Neural cell (in vitro differentiated cells): ENCODE results near the gene STAM2. TPM values are rescaled to one million over a fixed set of nuclear protein-coding genes. Genes with fewer than 3 reads are reported as not detected.

Experiments
- H2AFZ ChIP-seq: fragments of 200-600, 300-800 bp; sonication (generic), shearing (Covaris generic); 2 replicates; pipeline ENCODE4 v1.6.0; 2014; ENCODE audit warnings: low read depth, mild to moderate bottlenecking, antibody characterized with exemption, low read length, moderate library complexity
- H3F3A ChIP-seq: fragments of 200-600 bp; shearing (Covaris generic); 2 replicates; pipeline ENCODE4 v1.6.1; 2016; ENCODE audit warnings: mild to moderate bottlenecking, moderate library complexity, mixed read lengths, antibody characterized with exemption, low read length; ENCODE audit not compliant: insufficient read depth, poor library complexity, severe bottlenecking
- H3K27ac ChIP-seq: fragments of 200-600, 300-800 bp; sonication (generic), shearing (Covaris generic); 2 replicates; pipeline ENCODE4 v1.5.1; 2014; ENCODE audit warnings: mild to moderate bottlenecking, low read length, moderate library complexity
- H3K27me3 ChIP-seq: fragments of 300-800, 200-600 bp; sonication (generic), shearing (Covaris generic); 2 replicates; pipeline ENCODE4 v1.6.0; 2014; ENCODE audit warnings: mild to moderate bottlenecking, low read depth, low read length, moderate library complexity; ENCODE audit not compliant: insufficient read depth
- H3K36me3 ChIP-seq: fragments of 300-800, 200-600 bp; sonication (generic), shearing (Covaris generic); 2 replicates; pipeline ENCODE4 v1.5.1; 2014; ENCODE audit warnings: mild to moderate bottlenecking, antibody characterized with exemption, low read length, moderate library complexity; ENCODE audit not compliant: insufficient read depth
- H3K4me2 ChIP-seq: fragments of 300-800, 200-600 bp; sonication (generic), shearing (Covaris generic); 2 replicates; pipeline ENCODE4 v1.6.0; 2014; ENCODE audit warnings: mild to moderate bottlenecking, low read length
- H3K4me3 ChIP-seq: fragments of 300-800, 200-600 bp; sonication (generic), shearing (Covaris generic); 2 replicates; pipeline ENCODE4 v1.5.1; 2014; ENCODE audit warnings: mild to moderate bottlenecking, low read length, moderate library complexity
- H3K79me2 ChIP-seq: fragments of 200-600 bp; shearing (Covaris generic); replicated peaks from 2 replicates; pipeline ENCODE4 v1.6.0; 2014; ENCODE audit warnings: mild to moderate bottlenecking, low read length, moderate library complexity; ENCODE audit not compliant: insufficient read depth
- H3K9ac ChIP-seq: fragments of 300-800, 200-600 bp; sonication (generic), shearing (Covaris generic); 2 replicates; pipeline ENCODE4 v1.6.1; 2016; ENCODE audit warnings: mild to moderate bottlenecking, low read length, mixed read lengths
- H3K9me2 ChIP-seq: fragments of 200-600 bp; shearing (Covaris generic); 2 replicates; pipeline ENCODE4 v1.6.1; 2016; ENCODE audit warnings: mild to moderate bottlenecking, low read length, mixed read lengths; ENCODE audit not compliant: insufficient read depth
- H3K9me3 ChIP-seq: fragments of 200-600, 300-800 bp; sonication (generic), shearing (Covaris generic); 2 replicates; pipeline ENCODE4 v1.6.1; 2016; ENCODE audit warnings: mild to moderate bottlenecking, mixed run types, low read length, moderate library complexity, mixed read lengths
- H4K20me1 ChIP-seq: fragments of 200-600 bp; shearing (Covaris generic); 2 replicates; pipeline ENCODE4 v1.6.1; 2016; ENCODE audit warnings: mild to moderate bottlenecking, mixed run types; ENCODE audit not compliant: insufficient read depth
- EP300 ChIP-seq: fragments of 450-650 bp; conservative IDR thresholded peaks from 2 replicates; pipeline ENCODE4 v1.6.1; 2014; ENCODE audit warnings: antibody characterized with exemption, mild to moderate bottlenecking, moderate library complexity; ENCODE audit not compliant: poor library complexity, severe bottlenecking
- EZH2 ChIP-seq: fragments of 200-600, 300-800 bp; shearing (Covaris generic), sonication (generic); IDR thresholded peaks from 2 replicates; pipeline ENCODE4 v1.6.1; 2014; ENCODE audit warnings: antibody characterized with exemption, low read length, borderline replicate concordance, mild to moderate bottlenecking; ENCODE audit not compliant: insufficient read depth, poor library complexity, severe bottlenecking
- MXI1 ChIP-seq: fragments of 450-650 bp; conservative IDR thresholded peaks from 2 replicates; pipeline ENCODE4 v1.6.1; 2014; ENCODE audit warnings: antibody characterized with exemption, mild to moderate bottlenecking; ENCODE audit not compliant: poor library complexity, severe bottlenecking
- POLR2AphosphoS5 ChIP-seq: IDR thresholded peaks from 2 replicates; pipeline ENCODE4 v1.6.1; 2012
- RAD21 ChIP-seq: fragments of 450-650 bp; conservative IDR thresholded peaks from 2 replicates; pipeline ENCODE4 v1.6.1; 2014; ENCODE audit warnings: antibody characterized with exemption, mild to moderate bottlenecking, moderate library complexity
- SMC3 ChIP-seq: fragments of 450-650 bp; conservative IDR thresholded peaks from 2 replicates; pipeline ENCODE4 v1.6.1; 2014; ENCODE audit warnings: antibody characterized with exemption, mild to moderate bottlenecking, moderate library complexity; ENCODE audit not compliant: poor library complexity
- TAF1 ChIP-seq: IDR thresholded peaks from 2 replicates; pipeline ENCODE4 v1.6.1; 2012; ENCODE audit warnings: low read depth
- polyA plus RNA-seq: library from polyadenylated mRNA; depleted of rRNA; stranded (reverse); fragments of >200 nt; gene quantifications from 2 replicates; pipeline ENCODE4 v1.2.3, GENCODE V29; 2014
- TF ChIP-seq, protein P1 (sequence below): IDR thresholded peaks from 2 replicates; pipeline ENCODE4 v1.6.1; 2012; ENCODE audit warnings: borderline replicate concordance
- TF ChIP-seq, protein P2 (sequence below): fragments of 450-650 bp; IDR thresholded peaks from 2 replicates; pipeline ENCODE4 v1.5.1; 2014; ENCODE audit warnings: antibody characterized with exemption, mild to moderate bottlenecking, moderate library complexity; ENCODE audit not compliant: poor library complexity, severe bottlenecking

STAM2 gene
- polyA plus RNA-seq, 1 donor from 2014 or later = 47.5 TPM

DNA sequence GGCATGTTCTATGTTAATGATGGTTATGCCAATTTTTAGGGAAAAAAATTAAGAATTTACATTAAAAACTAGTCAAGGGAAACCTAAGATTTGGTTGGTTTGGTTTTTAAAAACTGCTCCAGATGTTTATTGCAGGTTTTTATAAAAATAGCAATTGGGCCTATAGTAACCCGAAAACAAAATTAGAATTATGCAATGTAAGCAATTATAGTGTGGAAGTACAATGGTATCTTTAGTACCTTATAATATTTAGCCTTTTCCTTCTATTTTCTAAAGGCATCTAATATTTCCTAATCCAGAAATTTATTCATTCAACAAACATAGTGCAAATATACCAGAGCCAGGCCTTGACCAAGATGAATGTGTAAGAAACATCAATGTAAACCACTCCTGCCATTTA, 104.0 kb downstream of the STAM2 start:
- Histone ChIP-seq H3K9me3 (no peaks in the 10 kb centered on the region), H3K27me3 (no peaks in the 10 kb centered on the region), H3K79me2 (no peaks in the 10 kb centered on the region), H3F3A (no peaks in the 10 kb centered on the region), H2AFZ (no peak overlapping the region), H3K9ac (no peak overlapping the region), H3K9me2 (no peaks in the 10 kb centered on the region), H4K20me1 (no peaks in the 10 kb centered on the region), H3K36me3 (no peaks in the 10 kb centered on the region), H3K4me3 (no peak overlapping the region), H3K4me2 (no peak overlapping the region), H3K27ac (no peak overlapping the region)
- TF ChIP-seq, protein P1, sequence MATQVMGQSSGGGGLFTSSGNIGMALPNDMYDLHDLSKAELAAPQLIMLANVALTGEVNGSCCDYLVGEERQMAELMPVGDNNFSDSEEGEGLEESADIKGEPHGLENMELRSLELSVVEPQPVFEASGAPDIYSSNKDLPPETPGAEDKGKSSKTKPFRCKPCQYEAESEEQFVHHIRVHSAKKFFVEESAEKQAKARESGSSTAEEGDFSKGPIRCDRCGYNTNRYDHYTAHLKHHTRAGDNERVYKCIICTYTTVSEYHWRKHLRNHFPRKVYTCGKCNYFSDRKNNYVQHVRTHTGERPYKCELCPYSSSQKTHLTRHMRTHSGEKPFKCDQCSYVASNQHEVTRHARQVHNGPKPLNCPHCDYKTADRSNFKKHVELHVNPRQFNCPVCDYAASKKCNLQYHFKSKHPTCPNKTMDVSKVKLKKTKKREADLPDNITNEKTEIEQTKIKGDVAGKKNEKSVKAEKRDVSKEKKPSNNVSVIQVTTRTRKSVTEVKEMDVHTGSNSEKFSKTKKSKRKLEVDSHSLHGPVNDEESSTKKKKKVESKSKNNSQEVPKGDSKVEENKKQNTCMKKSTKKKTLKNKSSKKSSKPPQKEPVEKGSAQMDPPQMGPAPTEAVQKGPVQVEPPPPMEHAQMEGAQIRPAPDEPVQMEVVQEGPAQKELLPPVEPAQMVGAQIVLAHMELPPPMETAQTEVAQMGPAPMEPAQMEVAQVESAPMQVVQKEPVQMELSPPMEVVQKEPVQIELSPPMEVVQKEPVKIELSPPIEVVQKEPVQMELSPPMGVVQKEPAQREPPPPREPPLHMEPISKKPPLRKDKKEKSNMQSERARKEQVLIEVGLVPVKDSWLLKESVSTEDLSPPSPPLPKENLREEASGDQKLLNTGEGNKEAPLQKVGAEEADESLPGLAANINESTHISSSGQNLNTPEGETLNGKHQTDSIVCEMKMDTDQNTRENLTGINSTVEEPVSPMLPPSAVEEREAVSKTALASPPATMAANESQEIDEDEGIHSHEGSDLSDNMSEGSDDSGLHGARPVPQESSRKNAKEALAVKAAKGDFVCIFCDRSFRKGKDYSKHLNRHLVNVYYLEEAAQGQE = no peak
- TF ChIP-seq EP300 (no peak), MXI1 (no peak), TAF1 (no peak), EZH2 (no peak), POLR2AphosphoS5 (no peak), RAD21 (no peak), SMC3 (no peak)
- TF ChIP-seq, protein P2, sequence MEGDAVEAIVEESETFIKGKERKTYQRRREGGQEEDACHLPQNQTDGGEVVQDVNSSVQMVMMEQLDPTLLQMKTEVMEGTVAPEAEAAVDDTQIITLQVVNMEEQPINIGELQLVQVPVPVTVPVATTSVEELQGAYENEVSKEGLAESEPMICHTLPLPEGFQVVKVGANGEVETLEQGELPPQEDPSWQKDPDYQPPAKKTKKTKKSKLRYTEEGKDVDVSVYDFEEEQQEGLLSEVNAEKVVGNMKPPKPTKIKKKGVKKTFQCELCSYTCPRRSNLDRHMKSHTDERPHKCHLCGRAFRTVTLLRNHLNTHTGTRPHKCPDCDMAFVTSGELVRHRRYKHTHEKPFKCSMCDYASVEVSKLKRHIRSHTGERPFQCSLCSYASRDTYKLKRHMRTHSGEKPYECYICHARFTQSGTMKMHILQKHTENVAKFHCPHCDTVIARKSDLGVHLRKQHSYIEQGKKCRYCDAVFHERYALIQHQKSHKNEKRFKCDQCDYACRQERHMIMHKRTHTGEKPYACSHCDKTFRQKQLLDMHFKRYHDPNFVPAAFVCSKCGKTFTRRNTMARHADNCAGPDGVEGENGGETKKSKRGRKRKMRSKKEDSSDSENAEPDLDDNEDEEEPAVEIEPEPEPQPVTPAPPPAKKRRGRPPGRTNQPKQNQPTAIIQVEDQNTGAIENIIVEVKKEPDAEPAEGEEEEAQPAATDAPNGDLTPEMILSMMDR = no peak

DNA sequence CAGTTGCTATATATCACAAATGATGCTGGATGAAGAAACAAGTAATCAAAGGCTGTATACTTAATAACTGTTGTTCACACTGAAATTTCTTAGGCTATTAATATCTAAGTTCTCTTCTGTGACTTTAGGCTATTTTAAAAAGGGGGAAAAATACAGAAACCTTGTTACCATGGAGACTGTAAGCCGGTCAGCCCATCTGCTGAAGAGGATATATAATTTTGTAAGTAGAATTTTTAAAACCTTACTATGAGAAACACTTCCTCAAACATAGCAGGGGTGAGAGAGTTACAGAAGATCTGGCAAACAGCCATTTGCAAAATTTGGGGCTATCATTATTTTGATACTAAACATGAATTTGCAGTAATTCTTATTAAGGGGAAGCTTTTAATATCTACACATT, 104.5 kb downstream of the STAM2 start:
- Histone ChIP-seq H3K4me3 (no peak overlapping the region), H3F3A (no peaks in the 10 kb centered on the region), H3K27me3 (no peaks in the 10 kb centered on the region), H3K27ac (no peak overlapping the region), H3K36me3 (no peaks in the 10 kb centered on the region), H3K9me2 (no peaks in the 10 kb centered on the region), H3K4me2 (no peak overlapping the region), H3K9me3 (no peaks in the 10 kb centered on the region), H3K79me2 (no peaks in the 10 kb centered on the region), H2AFZ (no peak overlapping the region), H3K9ac (no peak overlapping the region), H4K20me1 (no peaks in the 10 kb centered on the region)
- TF ChIP-seq TAF1 = no peak
- no peak for TF ChIP-seq MXI1
- TF ChIP-seq EP300 = no peak
- no peak for TF ChIP-seq POLR2AphosphoS5
- no peak for TF ChIP-seq RAD21
- TF ChIP-seq, protein P2 = no peak
